ENCODE results near the gene RFC4. TPM values are rescaled to one million over a fixed set of nuclear protein-coding genes. Genes with fewer than 3 reads are reported as not detected.
"Not testable (repeated sequence)": the region's sequence is repeated elsewhere in the genome, so short reads cannot be mapped to it uniquely, and the experiment has no call there.

Gene RFC4
- total and polyA plus RNA-seq, 9 of the 15 experiments (the other 6 are each of a cell fraction or from before 2014, with no cell fraction given): 105 to 227 (median 180) TPM

DNA sequence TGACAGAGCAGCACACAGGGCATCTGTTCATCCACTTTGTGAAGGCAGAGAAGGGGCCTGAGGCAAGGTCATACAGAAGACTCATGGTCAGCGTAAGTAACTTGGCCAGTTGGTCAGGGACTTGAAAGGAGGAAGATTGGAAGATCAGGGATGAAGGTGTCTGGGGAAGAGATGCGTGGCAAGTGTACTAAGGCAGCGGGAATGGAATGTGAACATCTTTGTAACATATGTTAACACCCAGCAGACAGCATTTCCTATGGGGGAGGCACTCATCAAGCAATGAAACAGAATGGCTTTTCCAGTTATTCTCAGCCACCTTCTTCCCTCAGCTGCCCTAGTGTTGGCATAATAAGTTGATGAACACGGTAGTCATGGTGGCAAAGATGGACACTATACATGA, 7.8 kb upstream of the RFC4 start:
- FAIRE-seq (no peak), DNase-seq (ENCODE audit: extremely low read depth in 1 of 4, low spot score in 3 of 4) (no peak), ATAC-seq (no peak)
- Histone ChIP-seq H3K9me1 (ENCODE audit: control insufficient read depth, insufficient read depth, low read length) (no peaks in the 10 kb centered on the region), H3K36me3 (ENCODE audit: control insufficient read depth, insufficient read depth, low read length) (no peaks in the 10 kb centered on the region), H3K9ac (ENCODE audit: insufficient read depth in 1 of 2, low read depth in 2 of 2, low read length in 2 of 2) (no peak overlapping the region; a peak in 1 of 4 replicates), H3K27me3 (ENCODE audit: control insufficient read depth in 2 of 2, insufficient read depth in 2 of 2, low read length in 2 of 2) (no peaks in the 10 kb centered on the region), H3K9me3 (replicated peaks; ENCODE audit: control insufficient read depth, insufficient read depth, low read depth, low read length) (no peaks in the 10 kb centered on the region), H2AFZ (ENCODE audit: low read depth, low read length) (no peak overlapping the region), H3K4me1 (replicated peaks in 1 of 2; ENCODE audit: control insufficient read depth in 2 of 2, insufficient read depth in 2 of 2, low read length in 2 of 2) (peaks cover 0 to 10% of the 10 kb centered on the region in 2 experiments; a peak in 4 of 5 replicates), H4K20me1 (replicated peaks; ENCODE audit: control insufficient read depth, insufficient read depth, low read length) (no peaks in the 10 kb centered on the region), H3K79me2 (ENCODE audit: control insufficient read depth, insufficient read depth, low read length) (no peaks in the 10 kb centered on the region), H3K4me3 (no peak overlapping the region), H3K4me2 (ENCODE audit: insufficient read depth, low read length) (no peak overlapping the region), H3K27ac (ENCODE audit: extremely low read depth, low read depth, low read length) (no peak overlapping the region)
- POLR2A ChIA-PET: interaction anchor here (1.1 kb wide), 1 partner anchor 31 kb away, joined by 4 read pairs; the partner anchor contains the start of gene EIF4A2
- no peak for TF ChIP-seq KLF16 (IDR thresholded peaks at IDR 0.05)
- TF ChIP-seq FOXM1 (IDR thresholded peaks at IDR 0.05; ENCODE audit: low read depth): no peak
- 0 out of 2 replicates have a peak, but pooled peaks have one; percentile 30 for TF ChIP-seq FOXM1 (CRISPR knock-in tag; IDR thresholded peaks at IDR 0.05; ENCODE audit: low read depth)
- no peak for TF ChIP-seq TBL1XR1 (IDR thresholded peaks at IDR 0.05; ENCODE audit: low read length in 2 of 2)
- TF ChIP-seq HNRNPLL (IDR thresholded peaks at IDR 0.05; ENCODE audit: low read depth, low read length, poor library complexity, severe bottlenecking): no peak
- in situ Hi-C loops (cut with MboI): no loop called here
- BruUV-seq (replicated peaks): no TSS peak
- intact Hi-C loops (cut with micrococcal nuclease): no loop called here
- 60% methylated on average over 4 of the region's 4 CpGs for WGBS (ENCODE audit: insufficient coverage, low coverage, missing lambda C conversion rate)
- CTCF ChIA-PET (ENCODE audit: low intra/inter-chr PET ratio): no interaction called here

DNA sequence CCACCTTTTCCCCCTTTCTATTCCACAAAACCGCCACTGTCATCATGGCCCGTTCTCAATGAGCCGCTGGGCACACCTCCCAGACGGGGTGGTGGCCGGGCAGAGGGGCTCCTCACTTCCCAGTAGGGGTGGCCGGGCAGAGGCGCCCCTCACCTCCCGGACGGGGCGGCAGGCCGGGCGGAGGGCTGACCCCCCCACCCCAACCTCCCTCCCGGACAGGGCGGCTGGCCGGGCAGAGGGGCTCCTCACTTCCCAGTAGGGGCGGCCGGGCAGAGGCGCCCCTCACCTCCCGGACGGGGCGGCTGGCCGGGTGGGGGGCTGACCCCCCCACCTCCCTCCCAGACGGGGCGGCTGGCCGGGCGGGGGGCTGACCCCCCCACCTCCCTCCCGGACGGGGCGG, 5.0 kb upstream of the RFC4 start:
- H3K4me2 ChIP-seq (ENCODE audit: insufficient read depth, low read length); intact Hi-C loops (cut with micrococcal nuclease); FAIRE-seq; CTCF ChIA-PET (ENCODE audit: low intra/inter-chr PET ratio); H2AFZ ChIP-seq (ENCODE audit: low read depth, low read length); H3K27me3 ChIP-seq (ENCODE audit: control insufficient read depth in 2 of 2, insufficient read depth in 2 of 2, low read length in 2 of 2); H3K9ac ChIP-seq (ENCODE audit: insufficient read depth in 1 of 2, low read depth in 2 of 2, low read length in 2 of 2); H3K9me1 ChIP-seq (ENCODE audit: control insufficient read depth, insufficient read depth, low read length); in situ Hi-C loops (cut with MboI); ATAC-seq; DNase-seq (ENCODE audit: extremely low read depth in 1 of 4, low spot score in 3 of 4); H3K36me3 ChIP-seq (ENCODE audit: control insufficient read depth, insufficient read depth, low read length); BruUV-seq (replicated peaks); H4K20me1 ChIP-seq (replicated peaks; ENCODE audit: control insufficient read depth, insufficient read depth, low read length); H3K4me3 ChIP-seq; H3K27ac ChIP-seq (ENCODE audit: extremely low read depth, low read depth, low read length); H3K9me3 ChIP-seq (replicated peaks; ENCODE audit: control insufficient read depth, insufficient read depth, low read depth, low read length): not testable (repeated sequence)
- H3K79me2 ChIP-seq (ENCODE audit: control insufficient read depth, insufficient read depth, low read length): peaks cover 11% of the 10 kb centered on the region; the same call in 2 of the 3 replicates
- WGBS (ENCODE audit: insufficient coverage, low coverage, missing lambda C conversion rate): no CpG with 5 or more reads among the region's 29 CpGs
- POLR2A ChIA-PET: interaction anchor here (1.7 kb wide), 1 partner anchor 28 kb away, joined by 7 read pairs; the partner anchor contains the start of gene EIF4A2
- H3K4me1 ChIP-seq (replicated peaks in 1 of 2; ENCODE audit: control insufficient read depth in 2 of 2, insufficient read depth in 2 of 2, low read length in 2 of 2): peaks cover 4 to 16% of the 10 kb centered on the region in 2 experiments

Measured in K562 (cell line).